GM19372 (cell line): ENCODE data around the gene PTGR1.
A peak's percentile ranks its signal among the peaks of the same experiment; 100 is the strongest.

Experiments used
- ATAC-seq: cut with Tn5 transposase; IDR thresholded peaks from one replicate; pipeline ENCODE4 v1.9.1; 2021; ENCODE audit warnings: mild to moderate bottlenecking, low read depth, moderate library complexity; ENCODE audit not compliant: unreplicated experiment

PTGR1 gene

DNA sequence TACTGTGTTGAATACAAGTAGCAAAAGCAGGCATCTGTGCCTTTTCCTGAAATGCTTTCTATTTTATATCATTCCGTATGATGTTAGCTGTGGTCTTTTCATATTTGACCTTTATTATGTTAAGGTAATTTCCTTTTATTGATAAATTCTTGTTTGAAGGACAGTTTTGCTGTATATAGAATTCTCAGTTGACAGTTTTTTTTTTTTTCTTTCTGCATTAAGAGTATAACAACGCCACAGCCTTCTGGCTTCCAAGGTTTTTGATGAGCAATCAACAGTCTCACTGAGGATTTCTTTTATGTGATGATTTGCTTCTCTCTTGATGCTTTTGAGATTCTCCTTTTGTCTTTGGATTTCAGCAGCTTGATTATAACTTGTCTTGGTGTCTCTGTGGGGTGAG, 50.8 kb downstream of the PTGR1 start:
- no peak for ATAC-seq

DNA sequence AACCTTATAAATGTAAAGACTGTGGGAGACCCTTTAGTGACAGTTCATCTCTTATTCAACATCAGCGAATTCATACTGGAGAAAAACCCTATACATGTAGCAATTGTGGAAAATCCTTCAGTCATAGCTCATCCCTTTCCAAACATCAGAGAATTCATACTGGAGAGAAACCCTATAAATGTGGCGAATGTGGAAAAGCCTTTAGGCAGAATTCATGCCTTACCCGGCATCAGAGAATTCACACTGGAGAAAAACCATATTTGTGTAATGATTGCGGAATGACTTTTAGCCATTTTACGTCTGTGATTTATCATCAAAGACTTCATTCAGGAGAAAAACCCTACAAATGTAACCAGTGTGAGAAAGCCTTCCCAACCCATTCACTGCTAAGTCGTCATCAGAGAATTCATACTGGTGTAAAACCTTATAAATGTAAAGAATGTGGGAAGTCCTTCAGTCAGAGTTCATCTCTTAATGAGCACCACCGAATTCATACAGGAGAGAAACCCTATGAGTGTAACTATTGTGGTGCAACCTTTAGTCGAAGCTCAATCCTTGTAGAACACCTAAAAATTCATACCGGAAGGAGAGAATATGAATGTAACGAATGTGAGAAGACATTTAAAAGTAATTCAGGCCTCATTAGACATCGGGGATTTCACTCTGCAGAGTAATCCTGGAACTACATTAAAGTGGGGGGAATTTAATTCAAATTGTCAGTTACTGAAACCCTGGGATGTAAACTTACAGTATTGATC, 56.8 kb downstream of the PTGR1 start:
- ATAC-seq = no peak

DNA sequence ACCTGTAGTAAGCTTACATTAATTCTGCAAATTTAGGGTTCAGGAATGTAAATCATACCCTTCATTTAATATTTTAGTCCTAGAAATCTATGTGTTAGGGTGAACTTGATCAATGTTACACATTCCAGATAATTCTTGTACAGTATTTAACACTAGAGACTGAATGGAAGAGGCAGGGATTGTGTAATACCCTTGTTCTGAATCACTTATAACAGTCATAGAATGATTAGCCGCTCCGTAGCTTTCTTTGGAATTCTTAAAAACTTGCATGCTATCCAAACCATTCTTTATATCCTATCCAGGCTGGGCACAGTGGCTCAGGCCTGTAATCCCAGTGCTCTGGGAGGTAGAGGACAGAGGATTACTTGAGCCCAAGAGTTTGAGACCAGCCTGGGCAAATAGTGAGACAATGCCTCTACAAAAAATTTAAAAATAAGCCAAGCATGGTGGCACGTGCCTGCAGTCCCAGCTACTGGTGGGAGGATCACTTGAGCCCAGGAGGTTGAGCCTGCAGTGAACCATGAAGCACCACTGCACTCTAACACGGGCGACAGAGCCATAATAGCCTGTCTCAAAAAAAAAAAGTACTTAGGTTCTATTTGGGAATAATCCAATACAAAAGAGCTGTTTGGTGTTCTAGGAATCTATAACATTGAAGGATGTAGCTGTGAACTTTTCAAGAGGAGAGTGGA, 66.2 kb downstream of the PTGR1 start:
- no peak for ATAC-seq

DNA sequence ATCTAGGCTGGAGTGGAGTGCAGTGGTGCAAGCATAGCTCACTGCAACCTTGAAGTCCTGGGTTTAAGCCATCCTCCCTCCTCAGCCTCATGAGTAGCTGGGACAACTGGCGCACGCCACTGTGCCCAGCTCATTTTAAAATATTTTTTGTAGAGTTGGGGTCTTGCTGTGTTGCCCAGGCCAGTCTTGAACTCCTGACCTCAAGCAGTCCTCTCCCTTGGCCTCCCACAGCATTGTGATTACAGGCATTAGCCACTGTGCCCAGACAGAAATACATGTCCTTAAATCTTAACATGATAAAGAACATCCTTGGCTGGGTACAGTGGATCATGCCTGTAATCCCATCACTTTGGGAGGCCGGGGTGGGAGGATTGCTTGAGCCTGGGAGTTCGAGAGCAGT, 67.7 kb downstream of the PTGR1 start:
- no peak for ATAC-seq

DNA sequence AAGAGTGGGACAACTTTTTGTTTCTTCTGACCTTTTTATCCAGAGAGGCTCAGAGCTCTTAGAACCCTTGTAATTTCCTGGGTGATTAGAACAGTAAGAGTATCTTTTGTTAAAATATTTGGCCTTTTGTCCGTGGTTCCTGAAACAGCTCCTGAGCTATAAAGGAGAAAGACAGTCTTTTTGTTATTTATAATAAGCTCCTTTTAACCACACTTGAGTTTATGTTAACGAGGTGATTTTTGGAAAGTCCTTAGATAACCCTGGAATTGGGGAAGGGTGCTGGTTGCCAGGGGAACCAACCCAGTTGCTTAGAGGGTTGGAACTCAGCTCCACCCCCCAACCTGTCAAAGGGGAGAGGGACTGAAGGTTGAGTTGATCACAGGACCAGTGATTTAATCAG, 69.7 kb downstream of the PTGR1 start:
- no peak for ATAC-seq

DNA sequence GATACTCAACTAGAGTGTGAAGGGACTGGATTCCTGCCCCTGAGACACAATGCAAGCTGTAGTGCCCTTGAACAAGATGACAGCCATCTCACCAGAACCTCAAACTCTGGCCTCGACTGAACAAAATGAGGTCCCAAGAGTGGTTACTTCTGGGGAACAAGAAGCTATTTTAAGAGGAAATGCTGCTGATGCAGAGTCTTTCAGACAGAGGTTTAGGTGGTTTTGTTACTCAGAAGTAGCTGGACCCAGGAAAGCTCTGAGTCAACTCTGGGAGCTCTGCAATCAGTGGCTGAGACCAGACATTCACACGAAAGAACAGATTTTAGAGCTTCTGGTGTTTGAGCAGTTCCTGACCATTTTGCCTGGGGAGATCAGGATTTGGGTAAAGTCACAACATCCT, 72.1 kb downstream of the PTGR1 start:
- ATAC-seq = no peak

DNA sequence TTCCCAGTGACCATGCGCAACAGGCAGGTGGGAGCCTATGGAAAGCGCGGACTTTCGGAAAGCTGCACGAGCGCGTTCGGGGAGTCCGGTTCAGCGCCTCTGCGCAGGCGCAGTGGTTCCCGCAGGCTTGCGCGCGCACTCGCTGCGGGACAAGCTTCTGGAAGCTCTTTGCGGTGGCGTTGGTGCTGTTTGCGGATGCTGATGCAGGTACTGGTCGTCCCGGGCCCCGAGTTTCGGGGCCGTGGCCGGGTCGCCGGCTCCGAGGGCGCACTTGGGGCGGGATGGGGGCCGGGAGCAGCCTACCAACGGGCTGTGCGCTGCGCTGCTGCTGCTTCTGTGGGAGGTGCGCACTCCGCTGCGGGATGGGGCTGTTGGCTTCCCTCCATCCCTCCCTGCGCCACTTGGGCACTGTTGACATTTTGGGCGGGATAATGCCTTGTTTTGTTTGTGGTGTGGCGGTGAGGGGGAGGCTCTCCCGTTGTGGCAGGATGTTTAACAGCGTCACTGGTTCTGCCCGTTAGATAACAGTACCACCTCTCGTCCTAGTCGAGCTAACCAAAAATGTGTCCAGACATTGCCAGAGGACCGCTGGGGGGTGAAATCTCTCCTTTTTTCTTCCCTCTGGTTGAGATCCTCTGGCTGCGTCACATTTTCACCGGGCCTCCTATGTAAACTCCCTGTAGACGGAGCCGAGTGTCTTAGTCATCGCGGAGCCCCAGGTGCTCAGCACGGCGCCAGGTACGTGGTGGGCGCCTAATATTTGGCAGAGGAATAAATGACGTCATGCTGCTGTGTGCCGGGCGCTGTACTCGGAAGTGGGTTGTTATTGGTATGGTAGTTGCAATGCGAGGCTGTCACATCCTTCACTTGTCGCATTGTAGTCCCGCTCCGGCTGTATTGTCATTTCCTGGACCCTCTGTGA, 74.1 kb downstream of the PTGR1 start, which contains the start of gene ZNF483:
Gene ZNF483, plus strand, starts transcription at position 124 of the 922 bp plus-strand sequence. CDS start 2,217 bp downstream, outside the sequence.
- peak; percentile 73 for ATAC-seq

DNA sequence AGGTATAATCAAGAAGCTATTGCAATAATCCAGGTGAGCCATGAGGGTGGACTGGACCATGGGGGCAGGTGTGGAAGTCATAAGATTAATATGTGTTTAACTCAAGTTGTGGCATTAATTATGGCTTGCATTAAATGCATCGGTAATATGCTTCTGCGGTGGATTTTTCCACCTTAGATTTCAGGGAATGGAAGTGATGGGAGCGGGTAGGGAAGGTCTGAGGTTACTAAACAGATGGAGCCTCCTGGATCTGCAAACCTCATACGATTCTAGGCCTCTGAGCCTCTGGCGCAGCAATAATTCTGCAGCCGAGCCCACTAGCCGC, 74.8 kb downstream of the PTGR1 start:
- no peak for ATAC-seq

DNA sequence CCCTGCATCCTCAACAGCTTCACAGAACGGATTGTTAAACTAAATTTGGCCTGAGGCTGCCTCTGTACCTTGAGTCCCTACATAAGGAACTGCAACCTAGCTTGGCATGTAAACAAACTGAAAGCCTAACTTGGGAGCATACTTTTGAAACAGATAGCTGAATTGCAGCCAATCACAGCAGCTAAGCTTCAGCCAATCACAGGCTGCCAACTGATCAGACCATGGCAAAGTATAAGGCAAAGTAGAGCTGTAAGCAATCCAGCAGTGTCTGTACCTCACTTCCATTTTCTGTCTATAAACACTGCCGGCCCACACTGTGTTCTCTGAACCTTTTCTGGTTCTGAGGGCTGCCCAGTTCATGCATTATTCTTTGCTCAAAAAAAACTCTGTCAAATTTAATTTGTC, 83.4 kb downstream of the PTGR1 start:
- ATAC-seq = no peak

DNA sequence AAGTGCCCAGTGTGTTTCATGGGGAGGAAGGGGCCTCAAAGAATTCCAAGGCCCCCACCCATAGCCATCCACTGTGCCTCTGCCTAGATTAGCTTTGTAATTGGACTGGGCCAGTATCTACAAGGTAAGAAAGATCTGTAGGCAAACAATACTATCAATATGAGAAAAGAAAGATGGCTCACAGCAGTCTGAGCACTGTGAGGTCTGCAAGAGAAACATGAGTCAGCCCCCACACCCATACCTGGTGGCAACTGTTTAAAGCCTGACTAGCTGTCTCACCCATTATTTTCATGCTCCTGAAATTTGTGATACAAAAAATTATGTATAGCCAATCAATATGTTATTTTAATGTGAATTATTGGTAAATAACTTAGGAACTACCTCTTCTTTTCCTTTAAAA, 84.5 kb downstream of the PTGR1 start:
- no peak for ATAC-seq
